ENCODE results near the gene FZR1. TPM values are rescaled to one million over a fixed set of nuclear protein-coding genes. Genes with fewer than 3 reads are reported as not detected.

Gene FZR1
- total RNA-seq, 1 experiment from 2014 or later = 51.4 TPM

DNA sequence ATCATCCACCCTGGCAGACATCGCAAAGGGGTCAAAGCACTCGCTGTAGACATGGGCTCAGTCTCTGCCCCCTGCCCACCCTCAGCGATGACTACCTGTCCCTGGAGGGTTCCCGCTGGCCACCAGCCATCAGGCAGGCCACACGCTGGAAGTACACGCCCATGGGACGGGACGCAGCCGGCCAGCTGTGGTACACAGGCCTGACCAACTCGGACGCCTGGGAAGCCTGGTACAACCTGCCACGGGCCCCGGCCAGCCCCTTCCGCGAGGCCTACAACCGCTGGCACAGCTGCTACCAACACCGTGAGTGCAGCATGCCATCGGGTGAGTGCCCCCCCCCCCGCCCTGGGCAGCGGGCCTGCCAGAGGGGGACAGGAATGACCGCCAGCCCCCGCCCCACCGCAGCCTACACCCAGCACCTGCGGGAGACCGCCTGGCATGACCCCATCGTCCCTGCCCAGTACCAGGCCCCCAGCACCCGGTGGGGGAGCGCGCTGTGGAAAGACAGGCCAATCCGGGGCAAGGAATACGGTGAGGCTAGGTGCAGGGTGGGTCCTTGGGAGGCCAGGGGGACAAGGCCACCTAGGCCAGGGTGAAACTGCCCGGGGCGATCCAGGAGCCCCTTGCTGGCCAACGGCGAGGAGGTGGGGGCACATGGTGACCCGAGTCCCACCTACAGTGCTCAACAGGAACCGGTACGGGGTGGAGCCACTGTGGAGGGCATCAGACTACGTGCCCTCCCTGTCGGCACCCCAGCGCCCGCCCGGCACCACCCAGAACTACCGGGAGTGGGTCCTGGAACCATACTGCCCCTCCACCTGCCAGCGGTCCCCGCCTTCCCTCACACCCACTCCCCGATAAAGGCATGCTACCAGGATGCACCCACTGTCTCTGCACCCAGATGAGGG, 37.3 kb downstream of the FZR1 start:
- Histone ChIP-seq H3K79me1 (ENCODE audit: insufficient read depth, low read depth, low read length, poor library complexity, severe bottlenecking) (no peaks in the 10 kb centered on the region), H3K4me2 (ENCODE audit: insufficient read depth, insufficient read length, low read length) (no peak overlapping the region), H3K4ac (ENCODE audit: low read depth, low read length) (no peak overlapping the region), H4K91ac (ENCODE audit: insufficient read length, low read depth, low read length) (no peak overlapping the region), H3K9me3 (ENCODE audit: control insufficient read depth, low read depth, low read length) (no peaks in the 10 kb centered on the region), H2BK20ac (ENCODE audit: low read depth, low read length, poor library complexity, severe bottlenecking) (no peak overlapping the region), H4K8ac (replicated peaks; ENCODE audit: insufficient read length, low read depth, low read length) (no peak overlapping the region), H3T11ph (ENCODE audit: low read length) (no peak overlapping the region), H3K14ac (ENCODE audit: insufficient read depth, low read length) (no peak overlapping the region), H4K5ac (ENCODE audit: insufficient read length, low read depth, low read length) (no peak overlapping the region), H3K56ac (ENCODE audit: insufficient read length, low read depth, low read length) (no peak overlapping the region), H2BK5ac (ENCODE audit: insufficient read length, low read length) (no peak overlapping the region), H4K20me1 (ENCODE audit: control insufficient read depth, insufficient read depth, insufficient read length) (no peaks in the 10 kb centered on the region), H3K27ac (ENCODE audit: insufficient read length, low read depth, low read length) (no peak overlapping the region), H3K27me3 (ENCODE audit: insufficient read depth, low read length) (no peaks in the 10 kb centered on the region), H3K18ac (ENCODE audit: insufficient read length, low read depth, low read length) (no peak overlapping the region), H3K23me2 (ENCODE audit: insufficient read length, low read depth, low read length, poor library complexity, severe bottlenecking) (no peaks in the 10 kb centered on the region), H2AK5ac (ENCODE audit: insufficient read length, low read length) (no peak overlapping the region), H3K4me1 (ENCODE audit: insufficient read depth, low read length) (no peaks in the 10 kb centered on the region), H3K79me2 (ENCODE audit: insufficient read depth, low read length) (no peaks in the 10 kb centered on the region), H2BK12ac (ENCODE audit: insufficient read length, low read depth, low read length) (no peak overlapping the region), H2AFZ (ENCODE audit: low read length) (no peak overlapping the region), H2BK120ac (ENCODE audit: low read depth, low read length, poor library complexity, severe bottlenecking) (no peak overlapping the region), H2BK15ac (ENCODE audit: low read depth, low read length) (no peak overlapping the region), H3K23ac (ENCODE audit: insufficient read length, low read depth, low read length) (no peak overlapping the region), H3K9ac (ENCODE audit: extremely low read depth, insufficient read length, low read length) (no peak overlapping the region)
- Mint-ChIP-seq H3K36me3 (ENCODE audit: insufficient read depth in 1 of 3, low read depth in 3 of 3) (peaks cover 2 to 20% (median 17%) of the 10 kb centered on the region in 3 experiments; a peak in 6 of 7 replicates), H3K4me1 (peaks cover 7 to 14% of the 10 kb centered on the region in 2 experiments; a peak in 3 of 4 replicates), H3K9me3 (no peaks in the 10 kb centered on the region), H3K4me3 (no peak overlapping the region), H3K27me3 (ENCODE audit: low read depth) (no peaks in the 10 kb centered on the region), H3K27ac (no peak overlapping the region)
- TF ChIP-seq, protein P1, sequence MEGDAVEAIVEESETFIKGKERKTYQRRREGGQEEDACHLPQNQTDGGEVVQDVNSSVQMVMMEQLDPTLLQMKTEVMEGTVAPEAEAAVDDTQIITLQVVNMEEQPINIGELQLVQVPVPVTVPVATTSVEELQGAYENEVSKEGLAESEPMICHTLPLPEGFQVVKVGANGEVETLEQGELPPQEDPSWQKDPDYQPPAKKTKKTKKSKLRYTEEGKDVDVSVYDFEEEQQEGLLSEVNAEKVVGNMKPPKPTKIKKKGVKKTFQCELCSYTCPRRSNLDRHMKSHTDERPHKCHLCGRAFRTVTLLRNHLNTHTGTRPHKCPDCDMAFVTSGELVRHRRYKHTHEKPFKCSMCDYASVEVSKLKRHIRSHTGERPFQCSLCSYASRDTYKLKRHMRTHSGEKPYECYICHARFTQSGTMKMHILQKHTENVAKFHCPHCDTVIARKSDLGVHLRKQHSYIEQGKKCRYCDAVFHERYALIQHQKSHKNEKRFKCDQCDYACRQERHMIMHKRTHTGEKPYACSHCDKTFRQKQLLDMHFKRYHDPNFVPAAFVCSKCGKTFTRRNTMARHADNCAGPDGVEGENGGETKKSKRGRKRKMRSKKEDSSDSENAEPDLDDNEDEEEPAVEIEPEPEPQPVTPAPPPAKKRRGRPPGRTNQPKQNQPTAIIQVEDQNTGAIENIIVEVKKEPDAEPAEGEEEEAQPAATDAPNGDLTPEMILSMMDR (conservative IDR thresholded peaks at IDR 0.05) = no peak
- no peak for DNase-seq
- WGBS (ENCODE audit: extremely low coverage, insufficient read length, low lambda C conversion rate) = no CpG with 5 or more reads among the region's 47 CpGs

Data from H9 (cell line).